Effector memory CD4-positive, alpha-beta T cell (primary cell): ENCODE data around the gene BBX.

Experiments
- DNase-seq, 3 donors: peaks; one replicate each; pipeline ENCODE4 v3.0.0-alpha.2; 2020
- H3K27ac ChIP-seq: 2 replicates; pipeline ENCODE4 v1.7.0; 2013; ENCODE audit warnings: mild to moderate bottlenecking, low read length, moderate library complexity; ENCODE audit not compliant: insufficient read depth, poor library complexity, severe bottlenecking
- H3K27me3 ChIP-seq: replicated peaks from 2 replicates; pipeline ENCODE4 v1.7.0; 2013; ENCODE audit warnings: mild to moderate bottlenecking, low read length; ENCODE audit not compliant: insufficient read depth, control insufficient read depth, poor library complexity, severe bottlenecking
- H3K36me3 ChIP-seq: 2 replicates; pipeline ENCODE4 v1.7.0; 2013; ENCODE audit warnings: mild to moderate bottlenecking, low read length, moderate library complexity; ENCODE audit not compliant: control insufficient read depth, insufficient read depth
- H3K4me1 ChIP-seq: 2 replicates; pipeline ENCODE4 v1.7.0; 2013; ENCODE audit warnings: low read length, mild to moderate bottlenecking; ENCODE audit not compliant: control insufficient read depth, insufficient read depth, poor library complexity, severe bottlenecking
- H3K4me3 ChIP-seq: 2 replicates; pipeline ENCODE4 v1.7.0; 2013; ENCODE audit warnings: low read length, low read depth, mild to moderate bottlenecking; ENCODE audit not compliant: insufficient read depth, poor library complexity, severe bottlenecking
- H3K9me3 ChIP-seq: 2 replicates; pipeline ENCODE4 v1.7.0; 2013; ENCODE audit warnings: mild to moderate bottlenecking, low read length, moderate library complexity; ENCODE audit not compliant: control insufficient read depth

BBX gene

DNA sequence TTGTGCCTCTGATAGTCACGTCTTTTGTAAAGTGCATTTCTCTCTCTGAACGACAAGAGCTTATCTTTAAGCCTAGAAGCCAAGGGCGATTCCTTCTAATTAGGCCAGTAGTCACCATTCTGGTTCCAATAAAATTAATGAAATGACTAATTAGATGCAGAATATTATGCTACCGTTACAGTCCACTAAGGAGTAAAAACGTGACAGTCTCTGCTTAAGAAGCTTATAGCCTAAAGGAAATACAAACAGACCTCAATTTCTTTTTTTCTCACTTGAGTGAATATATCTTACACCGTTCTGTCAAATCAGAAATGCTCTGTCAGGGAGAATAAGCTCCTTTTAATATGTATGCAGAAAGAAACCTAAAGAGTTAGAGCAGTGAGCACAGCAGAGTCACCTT, 332.0 kb downstream of the BBX start:
- DNase-seq = no peak
- Histone ChIP-seq H3K27ac (no peak overlapping the region), H3K4me3 (no peak overlapping the region), H3K4me1 (no peaks in the 10 kb centered on the region), H3K27me3 (no peaks in the 10 kb centered on the region), H3K9me3 (no peaks in the 10 kb centered on the region), H3K36me3 (no peaks in the 10 kb centered on the region)

DNA sequence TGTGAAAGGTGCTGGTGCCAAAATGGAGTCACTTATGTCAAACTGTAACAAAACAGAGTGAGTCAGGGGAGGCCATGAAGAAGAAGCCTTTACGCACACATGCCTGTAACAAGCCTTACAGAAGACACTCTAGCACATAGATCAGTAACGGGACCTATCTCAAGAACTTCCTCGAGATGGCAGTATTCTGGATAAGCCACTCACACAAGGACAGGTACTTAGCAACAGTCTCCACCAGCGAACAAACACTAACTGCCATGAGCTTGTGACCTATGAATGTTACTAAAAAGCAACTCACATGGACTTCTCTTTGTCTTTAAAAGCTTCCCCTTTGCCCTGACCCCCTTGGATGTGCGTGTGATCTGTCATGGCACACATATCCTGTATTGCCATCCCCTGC, 332.9 kb downstream of the BBX start:
- H3K27me3 ChIP-seq = no peaks in the 10 kb centered on the region
- no peaks in the 10 kb centered on the region for H3K4me1 ChIP-seq
- no peak overlapping the region for H3K4me3 ChIP-seq
- H3K36me3 ChIP-seq = no peaks in the 10 kb centered on the region
- H3K9me3 ChIP-seq = no peaks in the 10 kb centered on the region
- DNase-seq = no peak
- H3K27ac ChIP-seq = no peak overlapping the region

DNA sequence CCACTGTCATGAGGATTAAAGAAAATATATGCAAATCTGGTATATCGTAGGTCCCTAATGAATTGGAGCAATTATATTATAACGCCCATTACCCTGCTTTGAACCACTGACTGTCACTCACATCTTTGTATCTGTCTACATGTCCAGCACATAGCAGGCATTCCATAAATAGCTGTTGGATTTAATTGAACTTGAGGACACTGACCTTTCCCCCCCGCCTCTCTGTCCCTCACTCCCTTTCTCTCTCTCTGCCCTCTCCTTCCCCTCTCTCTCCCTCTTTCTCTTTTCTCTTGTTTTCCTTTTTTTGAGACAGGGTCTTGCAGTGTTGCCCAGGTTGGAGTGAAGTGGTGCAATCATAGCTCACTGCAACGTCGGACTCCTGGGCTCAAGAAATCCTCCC, 335.1 kb downstream of the BBX start:
- DNase-seq = no peak
- no peak overlapping the region for H3K27ac ChIP-seq
- H3K27me3 ChIP-seq = no peaks in the 10 kb centered on the region
- no peaks in the 10 kb centered on the region for H3K36me3 ChIP-seq
- H3K9me3 ChIP-seq = no peaks in the 10 kb centered on the region
- no peaks in the 10 kb centered on the region for H3K4me1 ChIP-seq
- no peak overlapping the region for H3K4me3 ChIP-seq

DNA sequence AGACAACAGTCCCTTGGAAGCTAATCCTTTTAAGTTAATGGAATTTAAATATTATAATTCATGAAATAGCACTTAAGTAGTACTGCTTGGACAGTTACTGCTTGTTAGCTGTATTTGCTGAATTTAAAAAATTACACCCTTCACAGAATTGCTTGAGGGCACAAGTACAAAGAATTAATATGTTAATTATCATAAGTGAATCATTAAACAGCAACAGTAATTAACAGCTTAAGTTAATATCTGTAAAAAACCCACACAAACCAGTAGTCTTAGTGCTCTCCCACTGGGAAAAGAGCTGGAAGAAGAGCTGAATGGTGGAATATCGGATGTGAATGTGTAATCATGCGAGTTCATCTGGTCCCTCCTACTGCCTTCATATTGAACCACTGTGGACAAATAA, 336.1 kb downstream of the BBX start:
- Histone ChIP-seq H3K4me3 (no peak overlapping the region), H3K36me3 (no peaks in the 10 kb centered on the region), H3K9me3 (no peaks in the 10 kb centered on the region), H3K27me3 (no peaks in the 10 kb centered on the region), H3K4me1 (no peaks in the 10 kb centered on the region), H3K27ac (no peak overlapping the region)
- DNase-seq = no peak
